CD4-positive, alpha-beta T cell treated with Interleukin-17A for 1 hour (primary cell): Measurements from ENCODE around the gene ABCA2.

Source experiments
- DNase-seq: peaks from one replicate; pipeline ENCODE4 v3.0.0-alpha.2; 2020

ABCA2 gene

DNA sequence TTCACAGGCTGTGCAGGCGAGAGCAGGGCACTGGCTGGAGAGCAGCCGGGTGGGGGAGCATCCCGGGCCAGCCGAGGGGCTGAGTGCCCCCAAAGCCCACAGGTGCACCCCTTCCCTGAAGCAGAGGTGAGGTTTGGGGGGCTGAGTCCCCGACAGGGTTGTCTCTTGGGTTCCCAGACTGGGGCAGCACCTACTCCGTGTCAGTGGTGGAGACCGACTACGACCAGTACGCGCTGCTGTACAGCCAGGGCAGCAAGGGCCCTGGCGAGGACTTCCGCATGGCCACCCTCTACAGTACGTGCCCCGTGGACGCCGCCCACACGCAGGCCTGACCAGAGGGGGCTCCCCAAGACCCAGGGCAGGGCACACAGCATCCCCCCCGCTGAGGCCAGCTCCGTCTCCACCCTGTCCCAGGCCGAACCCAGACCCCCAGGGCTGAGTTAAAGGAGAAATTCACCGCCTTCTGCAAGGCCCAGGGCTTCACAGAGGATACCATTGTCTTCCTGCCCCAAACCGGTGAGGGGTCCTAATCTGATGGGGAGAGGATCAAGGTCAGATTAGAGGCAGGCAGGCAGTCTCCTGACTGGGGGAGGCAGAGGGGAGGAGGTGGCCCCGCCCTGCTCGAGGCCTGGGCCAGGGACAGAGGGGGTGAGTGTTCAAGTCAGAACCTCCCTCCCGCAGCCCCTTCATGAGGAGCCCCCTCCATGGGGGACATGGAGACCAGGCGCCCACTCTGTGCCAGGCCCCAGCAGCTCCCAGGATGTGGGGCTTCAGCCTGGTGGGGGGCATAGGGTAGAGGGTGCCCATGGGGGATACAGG, 48.1 kb downstream of the ABCA2 start:
- DNase-seq: no peak

DNA sequence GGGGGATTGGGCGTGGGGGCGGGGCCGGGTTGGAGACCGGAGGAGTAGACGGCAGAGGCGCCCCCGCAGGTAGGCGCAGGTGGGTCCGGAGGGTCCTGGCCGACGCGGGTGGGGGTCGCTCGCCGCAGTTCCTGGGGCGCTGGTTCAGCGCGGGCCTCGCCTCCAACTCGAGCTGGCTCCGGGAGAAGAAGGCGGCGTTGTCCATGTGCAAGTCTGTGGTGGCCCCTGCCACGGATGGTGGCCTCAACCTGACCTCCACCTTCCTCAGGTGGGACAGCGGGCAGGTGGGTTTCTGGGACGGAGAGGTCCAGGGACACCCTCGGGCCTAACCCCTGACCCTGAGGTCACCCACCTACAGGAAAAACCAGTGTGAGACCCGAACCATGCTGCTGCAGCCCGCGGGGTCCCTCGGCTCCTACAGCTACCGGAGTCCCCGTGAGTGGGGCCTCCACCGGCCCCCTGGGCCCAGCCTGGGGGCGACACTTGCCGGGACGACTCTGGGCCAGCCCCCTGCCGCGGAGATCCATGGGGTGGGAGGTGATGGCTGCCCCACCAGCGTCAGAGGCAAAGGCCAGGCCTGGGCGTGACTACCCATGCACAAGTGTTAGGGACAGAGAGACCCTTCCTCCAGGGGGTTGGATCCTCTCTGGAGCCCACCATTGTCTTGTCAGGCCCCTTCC, 49.0 kb downstream of the ABCA2 start:
- no peak for DNase-seq

DNA sequence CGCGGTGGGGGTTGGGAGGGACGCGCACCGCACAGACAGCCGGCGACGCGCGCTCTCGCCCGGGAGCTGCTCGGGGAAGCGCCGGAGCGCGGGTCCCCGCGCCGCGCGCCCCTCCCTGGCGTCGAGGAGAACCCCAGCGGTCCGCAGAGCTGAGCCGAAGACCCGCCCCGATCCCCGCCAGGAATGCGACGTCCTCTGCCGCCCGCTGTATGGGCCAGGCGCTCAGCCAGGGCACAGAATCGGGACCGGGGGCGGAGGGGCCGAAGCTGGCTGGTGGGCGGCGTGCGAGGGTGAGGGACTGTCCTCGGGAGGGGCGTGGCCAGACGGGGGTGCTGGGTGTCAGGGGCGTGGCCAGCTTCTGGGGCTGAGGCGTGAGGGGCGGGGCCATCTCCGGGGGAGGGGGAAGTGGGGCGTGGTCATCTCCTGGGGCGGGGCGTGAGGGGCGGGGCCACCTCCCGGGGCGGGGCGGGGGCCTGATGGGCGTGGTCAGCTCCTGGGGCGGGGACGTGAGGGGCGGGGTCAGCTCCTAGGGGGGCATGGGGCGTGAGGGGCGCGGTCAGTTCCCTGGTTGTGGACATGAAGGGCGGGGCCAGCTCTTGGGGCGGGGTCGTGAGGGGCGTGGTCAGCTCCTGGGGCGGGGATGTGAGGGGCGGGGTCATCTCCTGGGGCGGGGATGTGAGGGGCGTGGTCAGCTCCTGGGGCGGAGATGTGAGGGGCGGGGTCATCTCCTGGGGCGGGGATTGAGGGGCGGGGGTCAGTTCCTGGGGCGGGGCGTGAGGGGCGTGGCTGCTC, 49.8 kb downstream of the ABCA2 start:
- peak; percentile 77 for DNase-seq

GRCh38 chr9:136977649-136978072, 50.4 kb downstream of the ABCA2 start:
- no peak for DNase-seq

- DNase-seq: no peak
Measured at GRCh38 chr9:136977223-136977622, 50.8 kb downstream of the ABCA2 start, which contains the start of gene PTGDS. Gene PTGDS, plus strand, starts transcription at chr9:136977504. Its CDS starts 75 bp downstream, at chr9:136977579.

GRCh38 chr9:136975644-136976043, 52.4 kb downstream of the ABCA2 start:
- peak; percentile 40 for DNase-seq

GRCh38 chr9:136974817-136975535, 53.1 kb downstream of the ABCA2 start:
- no peak for DNase-seq

GRCh38 chr9:136973618-136974617, 54.1 kb downstream of the ABCA2 start:
- no peak for DNase-seq

DNA sequence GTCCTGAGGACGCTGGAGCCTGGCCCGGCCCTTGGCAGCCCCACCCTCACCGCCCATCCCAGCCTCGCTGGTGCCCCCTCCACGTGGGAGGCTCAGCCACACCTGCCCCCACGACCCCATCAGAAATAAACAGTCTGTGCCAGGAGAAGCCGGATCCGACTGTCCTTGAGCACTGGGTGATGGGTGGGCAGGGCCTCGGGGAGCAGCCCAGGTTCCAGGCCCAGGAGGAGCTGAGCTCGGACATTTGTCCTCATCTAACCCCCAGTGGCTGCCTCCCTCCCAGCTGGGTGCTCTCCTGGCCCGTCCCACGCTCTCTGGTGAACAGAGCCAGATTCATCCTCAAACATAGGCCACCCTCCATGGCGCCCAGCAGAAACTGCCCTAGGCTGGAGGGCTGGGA, 55.3 kb downstream of the ABCA2 start:
- DNase-seq: no peak

GRCh38 chr9:136972335-136972734, 55.7 kb downstream of the ABCA2 start:
- no peak for DNase-seq

GRCh38 chr9:136971746-136972145, 56.3 kb downstream of the ABCA2 start:
- DNase-seq: no peak

DNA sequence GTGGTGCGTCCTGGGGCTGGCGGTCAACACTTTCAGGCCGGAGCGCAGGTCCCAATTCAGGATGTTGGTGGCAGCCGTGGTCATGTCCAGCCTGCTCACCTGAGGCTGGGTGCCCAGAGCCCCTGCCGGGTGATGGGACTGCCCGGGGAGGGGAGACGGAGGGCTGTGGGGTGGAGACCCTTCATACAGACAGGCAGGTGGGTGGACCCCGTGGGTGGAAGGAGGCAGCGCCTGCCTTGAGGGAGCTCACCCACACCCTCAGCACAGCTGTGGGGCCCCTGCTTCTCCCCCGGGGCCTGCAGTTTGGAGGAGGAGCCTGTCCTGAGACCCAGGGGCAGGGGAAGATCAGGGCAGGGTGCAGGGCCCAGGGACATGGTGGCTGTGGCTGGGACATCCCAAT, 57.7 kb downstream of the ABCA2 start:
- no peak for DNase-seq

DNA sequence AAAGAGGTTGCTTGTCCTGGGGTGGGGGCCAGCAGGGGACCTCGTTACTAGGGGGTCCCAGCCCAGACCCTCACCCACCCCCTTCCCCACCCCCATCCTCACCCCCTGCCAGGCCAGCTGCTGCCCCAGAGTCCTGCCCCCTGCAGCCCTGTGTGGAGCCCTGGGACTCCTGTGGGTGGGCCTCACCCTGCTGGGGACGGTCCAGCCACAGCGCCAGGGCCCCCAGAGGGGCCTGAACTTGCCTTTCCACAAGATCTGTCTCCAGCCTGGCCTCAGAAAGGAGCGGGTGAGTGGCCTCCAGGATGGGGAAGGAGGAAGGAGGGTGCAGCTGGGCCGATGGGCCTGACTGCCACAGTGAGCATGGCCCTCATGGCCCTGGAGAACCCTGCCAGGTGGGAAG, 58.3 kb downstream of the ABCA2 start:
- DNase-seq: no peak

GRCh38 chr9:136969150-136969549, 58.9 kb downstream of the ABCA2 start:
- DNase-seq: no peak

GRCh38 chr9:136968333-136969127, 59.5 kb downstream of the ABCA2 start:
- no peak for DNase-seq

- DNase-seq: peak; percentile 78
Measured at GRCh38 chr9:136965771-136966484, 62.1 kb downstream of the ABCA2 start.

DNA sequence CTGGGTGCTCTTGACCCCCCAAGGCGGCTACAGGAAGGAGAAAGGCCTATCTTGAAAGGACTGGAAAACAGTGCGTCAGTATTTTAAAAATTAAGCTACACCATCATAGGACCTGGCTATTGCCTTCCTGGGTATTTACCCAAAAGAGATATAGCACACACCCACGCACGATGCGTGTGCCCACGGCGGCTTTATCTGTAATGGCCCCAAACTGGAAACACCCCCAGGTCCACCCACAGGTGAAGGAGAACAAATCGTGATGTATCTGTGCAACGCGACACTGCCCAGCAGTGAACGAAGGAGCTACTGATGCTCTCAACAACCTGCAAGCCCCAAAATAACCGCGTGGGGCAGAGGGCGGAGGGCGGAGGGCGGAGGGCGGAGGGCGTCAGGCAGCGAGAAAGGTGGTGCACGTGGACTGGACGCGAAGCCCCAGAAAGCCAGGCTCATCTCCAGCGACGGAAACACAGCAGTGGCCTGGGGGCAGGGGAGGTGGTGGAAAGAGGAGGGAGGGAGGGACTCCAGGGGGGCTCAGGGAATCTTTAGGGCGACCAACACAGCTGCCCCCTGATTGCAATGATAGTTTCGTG, 63.1 kb downstream of the ABCA2 start:
- DNase-seq: no peak

GRCh38 chr9:136964171-136964689, 63.8 kb downstream of the ABCA2 start:
- DNase-seq: no peak

DNA sequence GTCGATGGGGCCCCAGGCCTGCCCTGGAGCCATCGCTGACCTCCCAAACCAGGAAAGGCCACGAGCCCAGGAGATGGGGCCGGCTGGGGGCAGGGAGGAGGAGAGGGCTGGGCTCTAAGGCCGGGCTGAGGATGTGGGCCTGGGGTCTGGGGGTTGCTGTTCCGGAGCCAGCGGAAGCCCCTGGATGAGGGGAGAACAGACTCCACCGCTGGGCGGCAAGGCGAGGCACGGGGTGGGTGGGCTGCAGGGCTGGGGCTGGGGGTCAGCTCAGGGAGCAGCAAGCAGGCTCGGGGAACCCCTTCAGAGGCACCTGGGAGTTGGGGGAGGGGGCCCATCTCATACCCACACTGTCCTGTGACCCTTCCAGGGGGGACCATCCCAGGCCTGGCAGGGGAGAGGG, 64.3 kb downstream of the ABCA2 start:
- DNase-seq: no peak
